Skeletal muscle tissue (tissue), 4 donors: Measurements from ENCODE around the gene LEFTY2. TPM values are rescaled to one million over a fixed set of nuclear protein-coding genes. Genes with fewer than 3 reads are reported as not detected.
"Not testable (repeated sequence)": the region's sequence is repeated elsewhere in the genome, so short reads cannot be mapped to it uniquely, and the experiment has no call there.

Source experiments
- H3K27ac ChIP-seq: one replicate; pipeline ENCODE4 v1.7.0; 2013; ENCODE audit warnings: mild to moderate bottlenecking, low read depth, low read length, inconsistent platforms
- H3K27me3 ChIP-seq, 3 donors: one replicate each; pipeline ENCODE4 v1.7.0; 2013; ENCODE audit warnings: low read length in 3 of 3; ENCODE audit not compliant: control insufficient read depth in 3 of 3, insufficient read depth in 3 of 3
- H3K36me3 ChIP-seq, 3 donors: one replicate each; pipeline ENCODE4 v1.7.0; 2013; ENCODE audit warnings: low read length in 3 of 3; ENCODE audit not compliant: control insufficient read depth in 3 of 3, insufficient read depth in 3 of 3
- H3K4me1 ChIP-seq, 3 donors: one replicate each; pipeline ENCODE4 v1.7.0; 2013; ENCODE audit warnings: low read length in 3 of 3, mild to moderate bottlenecking in 3 of 3; ENCODE audit not compliant: control insufficient read depth in 3 of 3, insufficient read depth in 3 of 3
- H3K4me3 ChIP-seq, 3 donors: one replicate each; pipeline ENCODE4 v1.7.0; 2013; ENCODE audit warnings: low read length in 3 of 3
- H3K9ac ChIP-seq, 3 donors: one replicate each; pipeline ENCODE4 v1.7.0; 2013; ENCODE audit warnings: low read length in 3 of 3, mild to moderate bottlenecking in 3 of 3, moderate library complexity in 2 of 3, low read depth in 1 of 3
- H3K9me3 ChIP-seq, 3 donors: one replicate each; pipeline ENCODE4 v1.7.0; 2013; ENCODE audit warnings: low read length in 3 of 3; ENCODE audit not compliant: control insufficient read depth in 3 of 3
- total RNA-seq: library from RNA; depleted of rRNA; stranded (reverse); fragments of >200 nt; gene quantifications from one replicate; pipeline ENCODE4 v1.2.3, GENCODE V29; 2014
- donor health status: Osteomylitis.

Gene LEFTY2
- total RNA-seq, 1 donor from 2014 or later, result 2.1 TPM

DNA sequence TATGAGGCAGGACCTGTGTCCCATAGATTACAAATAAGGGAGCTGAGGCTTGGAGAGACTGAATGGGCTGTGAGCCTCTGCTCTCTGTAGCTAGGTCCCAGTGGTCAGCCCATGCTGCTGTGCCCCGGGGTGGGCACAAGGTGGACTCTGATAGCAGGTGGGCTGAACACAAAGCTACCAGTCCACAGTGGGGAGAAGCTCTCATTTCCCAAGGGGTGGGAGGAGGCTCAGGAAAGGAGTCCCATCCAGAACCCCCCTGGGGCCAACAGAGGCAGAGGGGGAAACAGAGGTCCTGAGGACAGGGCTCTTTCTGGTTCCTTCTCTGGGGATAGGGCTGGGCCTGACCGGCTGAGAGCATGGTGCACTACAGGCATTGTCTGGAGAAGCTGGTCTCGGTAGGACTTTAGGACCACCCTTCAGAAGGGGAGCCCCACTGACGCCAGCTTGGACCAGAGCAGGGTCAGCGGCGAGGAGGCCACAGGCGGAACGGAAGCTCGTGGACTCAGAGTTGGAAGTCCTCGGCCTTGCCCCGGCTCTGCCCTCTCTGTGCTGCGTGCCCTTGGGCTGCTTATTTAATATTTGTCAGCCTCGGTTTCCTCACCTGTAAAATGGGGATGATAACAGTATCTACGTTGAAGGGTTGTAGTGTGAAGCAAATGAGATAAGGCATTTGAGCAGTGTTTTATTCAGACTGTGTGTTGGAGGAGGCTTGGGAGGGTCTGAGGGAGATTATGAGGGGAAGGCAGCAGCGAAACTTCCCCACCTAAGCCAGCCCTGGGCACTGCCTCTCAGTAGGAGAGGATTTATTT, 31.5 kb upstream of the LEFTY2 start:
- Histone ChIP-seq H3K9me3 (no peaks in the 10 kb centered on the region), H3K27ac (no peak overlapping the region), H3K36me3 (peaks cover 0 to 4% (median 0%) of the 10 kb centered on the region in 3 donors), H3K27me3 (no peaks in the 10 kb centered on the region), H3K9ac (no peak overlapping the region), H3K4me3 (no peak overlapping the region), H3K4me1 (peaks cover 2 to 4% (median 3%) of the 10 kb centered on the region in 3 donors)

- H3K9me3 ChIP-seq, H3K9ac ChIP-seq, H3K4me3 ChIP-seq, H3K4me1 ChIP-seq, H3K36me3 ChIP-seq, H3K27ac ChIP-seq, H3K27me3 ChIP-seq: not testable (repeated sequence)
Measured at GRCh38 chr1:225970592-225971157, 29.7 kb upstream of the LEFTY2 start.

DNA sequence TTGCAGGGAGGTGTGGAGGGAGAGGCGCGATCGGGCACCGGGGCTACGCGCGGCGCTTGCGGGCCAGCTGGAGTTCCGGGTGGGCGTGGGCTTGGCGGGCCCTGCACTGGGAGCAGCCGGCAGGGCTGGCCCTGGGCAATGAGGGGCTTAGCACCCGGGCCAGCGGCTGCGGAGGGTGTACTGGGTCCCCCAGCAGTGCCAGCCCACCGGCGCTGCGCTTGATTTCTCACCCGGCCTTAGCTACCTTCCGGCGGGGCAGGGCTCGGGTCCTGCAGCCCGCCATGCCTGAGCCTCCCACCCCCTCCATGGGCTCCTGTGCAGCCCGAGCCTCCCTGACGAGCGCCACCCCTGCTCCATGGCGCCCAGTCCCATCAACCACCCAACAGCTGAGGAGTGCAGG, 28.7 kb upstream of the LEFTY2 start:
- not testable (repeated sequence) for H3K9ac ChIP-seq, H3K36me3 ChIP-seq, H3K27me3 ChIP-seq, H3K4me1 ChIP-seq, H3K27ac ChIP-seq, H3K9me3 ChIP-seq, H3K4me3 ChIP-seq

- Histone ChIP-seq H3K4me3 (no peak overlapping the region), H3K9ac (no peak overlapping the region), H3K4me1 (no peaks in the 10 kb centered on the region), H3K27ac (no peak overlapping the region), H3K27me3 (no peaks in the 10 kb centered on the region), H3K36me3 (no peaks in the 10 kb centered on the region), H3K9me3 (no peaks in the 10 kb centered on the region)
Measured at GRCh38 chr1:225965231-225965630, 24.2 kb upstream of the LEFTY2 start.

- Histone ChIP-seq H3K36me3 (no peaks in the 10 kb centered on the region), H3K9ac (no peak overlapping the region), H3K9me3 (no peaks in the 10 kb centered on the region), H3K4me3 (no peak overlapping the region), H3K27ac (no peak overlapping the region), H3K4me1 (no peaks in the 10 kb centered on the region), H3K27me3 (no peaks in the 10 kb centered on the region)
Measured at GRCh38 chr1:225963735-225964530, 22.9 kb upstream of the LEFTY2 start.

GRCh38 chr1:225962440-225962975, 21.5 kb upstream of the LEFTY2 start:
- H3K4me1 ChIP-seq, result no peaks in the 10 kb centered on the region
- no peak overlapping the region for H3K4me3 ChIP-seq
- H3K9ac ChIP-seq, result no peak overlapping the region
- H3K27me3 ChIP-seq, result no peaks in the 10 kb centered on the region
- H3K36me3 ChIP-seq, result no peaks in the 10 kb centered on the region
- H3K9me3 ChIP-seq, result no peaks in the 10 kb centered on the region
- H3K27ac ChIP-seq, result no peak overlapping the region

GRCh38 chr1:225961659-225962439, 20.8 kb upstream of the LEFTY2 start:
- Histone ChIP-seq H3K36me3 (no peaks in the 10 kb centered on the region), H3K27ac (no peak overlapping the region), H3K4me3 (no peak overlapping the region), H3K9me3 (no peaks in the 10 kb centered on the region), H3K4me1 (no peaks in the 10 kb centered on the region), H3K9ac (no peak overlapping the region), H3K27me3 (no peaks in the 10 kb centered on the region)

DNA sequence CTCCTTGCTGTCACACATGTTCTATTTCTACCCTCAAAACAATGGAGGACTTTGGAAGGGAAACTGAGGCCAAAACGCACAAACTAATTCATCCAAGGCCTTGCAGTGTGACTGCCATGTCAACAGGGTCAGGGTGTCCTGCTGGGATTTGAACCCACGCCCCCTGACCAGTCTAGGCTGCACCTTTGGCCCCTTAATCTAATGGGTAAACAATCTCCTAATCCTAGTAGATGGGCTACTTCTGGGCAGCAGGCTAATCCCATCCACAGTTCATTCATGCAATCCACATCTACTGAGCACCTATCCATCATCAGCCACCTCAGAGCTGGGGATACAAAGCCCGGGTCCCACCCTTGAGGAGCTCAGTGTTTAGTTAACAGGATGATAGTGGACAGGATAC, 17.0 kb upstream of the LEFTY2 start:
- Histone ChIP-seq H3K27me3 (peaks cover 0 to 3% (median 0%) of the 10 kb centered on the region in 3 donors), H3K36me3 (no peaks in the 10 kb centered on the region), H3K4me3 (no peak overlapping the region), H3K9me3 (no peaks in the 10 kb centered on the region), H3K4me1 (no peaks in the 10 kb centered on the region), H3K9ac (no peak overlapping the region), H3K27ac (no peak overlapping the region)

GRCh38 chr1:225954753-225955152, 13.7 kb upstream of the LEFTY2 start:
- Histone ChIP-seq H3K36me3 (no peaks in the 10 kb centered on the region), H3K9me3 (no peaks in the 10 kb centered on the region), H3K4me3 (no peak overlapping the region), H3K27me3 (peaks cover 2 to 5% (median 3%) of the 10 kb centered on the region in 3 donors), H3K9ac (no peak overlapping the region), H3K4me1 (no peaks in the 10 kb centered on the region), H3K27ac (no peak overlapping the region)
